ENCODE results near the gene MED17. TPM values are rescaled to one million over a fixed set of nuclear protein-coding genes. Genes with fewer than 3 reads are reported as not detected.

The MED17 gene
- total RNA-seq, 1 donor from 2014 or later = 30.8 TPM

DNA sequence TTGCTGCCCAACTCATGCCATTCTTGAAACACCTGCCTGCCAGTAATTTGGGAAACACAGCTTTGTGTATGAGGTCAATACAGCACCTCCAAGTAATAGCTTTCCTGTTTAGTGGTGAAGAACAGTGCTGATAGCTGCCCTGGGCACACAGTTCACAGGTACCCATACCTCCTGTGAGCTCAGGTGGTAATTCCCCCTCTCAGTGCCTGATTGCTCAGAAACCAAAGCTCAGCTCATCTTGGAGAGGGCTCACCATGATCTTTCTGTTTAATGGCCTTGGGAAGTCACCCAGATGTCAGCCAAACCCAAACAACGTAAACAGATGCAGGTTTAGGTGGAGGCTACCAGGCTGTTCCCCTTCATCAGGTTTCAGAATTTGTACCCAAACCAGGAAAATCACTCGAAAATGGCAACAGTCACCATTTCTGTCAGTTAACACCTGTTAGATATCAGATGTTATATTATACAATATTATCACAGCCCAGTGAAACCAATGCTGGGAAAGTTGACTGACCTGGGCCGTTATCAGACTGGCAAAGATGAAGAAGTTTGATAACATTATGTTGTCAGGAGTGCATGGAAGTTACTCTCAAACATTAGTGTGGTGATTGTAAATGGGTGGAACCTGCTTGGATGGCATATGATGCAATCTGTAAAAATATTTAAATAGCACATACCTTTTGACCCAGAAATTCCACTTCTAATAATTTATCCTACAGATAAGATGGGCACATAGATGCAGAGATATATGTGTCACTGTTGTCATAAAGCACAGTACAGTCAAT lies 47.5 kb downstream of the MED17 start:
- TF ChIP-seq, protein P1, sequence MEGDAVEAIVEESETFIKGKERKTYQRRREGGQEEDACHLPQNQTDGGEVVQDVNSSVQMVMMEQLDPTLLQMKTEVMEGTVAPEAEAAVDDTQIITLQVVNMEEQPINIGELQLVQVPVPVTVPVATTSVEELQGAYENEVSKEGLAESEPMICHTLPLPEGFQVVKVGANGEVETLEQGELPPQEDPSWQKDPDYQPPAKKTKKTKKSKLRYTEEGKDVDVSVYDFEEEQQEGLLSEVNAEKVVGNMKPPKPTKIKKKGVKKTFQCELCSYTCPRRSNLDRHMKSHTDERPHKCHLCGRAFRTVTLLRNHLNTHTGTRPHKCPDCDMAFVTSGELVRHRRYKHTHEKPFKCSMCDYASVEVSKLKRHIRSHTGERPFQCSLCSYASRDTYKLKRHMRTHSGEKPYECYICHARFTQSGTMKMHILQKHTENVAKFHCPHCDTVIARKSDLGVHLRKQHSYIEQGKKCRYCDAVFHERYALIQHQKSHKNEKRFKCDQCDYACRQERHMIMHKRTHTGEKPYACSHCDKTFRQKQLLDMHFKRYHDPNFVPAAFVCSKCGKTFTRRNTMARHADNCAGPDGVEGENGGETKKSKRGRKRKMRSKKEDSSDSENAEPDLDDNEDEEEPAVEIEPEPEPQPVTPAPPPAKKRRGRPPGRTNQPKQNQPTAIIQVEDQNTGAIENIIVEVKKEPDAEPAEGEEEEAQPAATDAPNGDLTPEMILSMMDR (IDR thresholded peaks at IDR 0.05) = no peak
- no peak overlapping the region for H3K27ac ChIP-seq
- intact Hi-C loops (cut with DNase I) = no loop called here
- H3K9me3 ChIP-seq = no peaks in the 10 kb centered on the region
- H3K4me3 ChIP-seq = no peak overlapping the region
- no peaks in the 10 kb centered on the region for H3K36me3 ChIP-seq
- ATAC-seq (no peak), DNase-seq (no peak)
- no peaks in the 10 kb centered on the region for H3K27me3 ChIP-seq (ENCODE audit: low read depth)
- H3K4me1 ChIP-seq = no peaks in the 10 kb centered on the region

- intact Hi-C loops (cut with DNase I) = no loop called here
- TF ChIP-seq, protein P1 (IDR thresholded peaks at IDR 0.05) = no peak
- ATAC-seq (no peak), DNase-seq (no peak)
- H3K4me1 ChIP-seq = no peaks in the 10 kb centered on the region
- H3K4me3 ChIP-seq = no peak overlapping the region
- no peaks in the 10 kb centered on the region for H3K9me3 ChIP-seq
- H3K36me3 ChIP-seq = no peaks in the 10 kb centered on the region
- no peak overlapping the region for H3K27ac ChIP-seq
- no peaks in the 10 kb centered on the region for H3K27me3 ChIP-seq (ENCODE audit: low read depth)
Measured at GRCh38 chr11:93832780-93833179, 48.7 kb downstream of the MED17 start.

- no peak for ATAC-seq
- Histone ChIP-seq H3K36me3 (no peaks in the 10 kb centered on the region), H3K27me3 (ENCODE audit: low read depth) (no peaks in the 10 kb centered on the region), H3K27ac (no peak overlapping the region), H3K4me1 (no peaks in the 10 kb centered on the region), H3K9me3 (no peaks in the 10 kb centered on the region), H3K4me3 (no peak overlapping the region)
- DNase-seq = no peak
- TF ChIP-seq, protein P1 (IDR thresholded peaks at IDR 0.05) = no peak
- intact Hi-C loops (cut with DNase I) = no loop called here
Measured at GRCh38 chr11:93838967-93839366, 54.9 kb downstream of the MED17 start.

DNA sequence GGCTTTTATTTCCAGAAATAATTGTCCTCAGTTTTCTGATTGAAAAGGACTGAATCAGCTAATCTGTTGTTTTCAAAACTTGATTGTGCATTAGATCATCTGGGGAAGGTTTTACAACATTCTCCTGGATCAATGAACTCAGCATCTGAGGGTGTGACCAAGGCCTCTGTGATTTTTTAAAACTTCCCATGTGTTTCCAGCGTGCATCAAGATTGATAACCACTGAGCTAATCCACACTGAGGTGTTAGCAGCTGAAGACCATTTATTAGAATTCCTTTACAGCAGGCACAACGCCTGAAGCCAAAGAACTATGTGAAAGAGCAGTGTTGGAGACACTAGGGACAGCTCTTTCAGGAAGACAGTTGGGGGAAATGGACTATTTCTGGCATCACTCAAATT lies 56.1 kb downstream of the MED17 start:
- intact Hi-C loops (cut with DNase I) = no loop called here
- H3K27ac ChIP-seq = no peak overlapping the region
- H3K4me1 ChIP-seq = no peaks in the 10 kb centered on the region
- ATAC-seq (no peak), DNase-seq (no peak)
- H3K4me3 ChIP-seq = no peak overlapping the region
- H3K9me3 ChIP-seq = no peaks in the 10 kb centered on the region
- H3K27me3 ChIP-seq (ENCODE audit: low read depth) = no peaks in the 10 kb centered on the region
- TF ChIP-seq, protein P1 (IDR thresholded peaks at IDR 0.05) = no peak
- H3K36me3 ChIP-seq = no peaks in the 10 kb centered on the region

DNA sequence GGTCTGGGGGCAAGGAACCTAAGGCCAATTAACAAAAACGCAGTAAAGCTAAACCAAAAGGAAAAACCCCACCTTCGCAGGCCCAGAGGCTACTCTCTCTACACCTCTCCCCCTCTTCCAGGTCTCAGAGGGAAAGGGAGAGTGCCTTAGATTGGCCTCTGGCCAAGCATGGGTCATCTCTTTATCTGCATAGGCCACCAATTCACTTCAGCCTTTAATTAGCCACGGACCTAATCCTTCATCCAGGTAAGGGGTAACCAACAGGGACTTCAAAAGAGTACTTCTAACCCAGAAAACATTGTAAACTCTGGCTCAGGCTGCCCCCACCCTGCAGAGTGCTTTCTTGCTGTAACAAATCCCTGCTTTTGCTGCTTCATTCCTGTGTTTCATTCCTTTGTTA lies 56.9 kb downstream of the MED17 start:
- TF ChIP-seq, protein P1 (IDR thresholded peaks at IDR 0.05) = no peak
- DNase-seq = no peak
- intact Hi-C loops (cut with DNase I) = no loop called here
- ATAC-seq = no peak
- no peak overlapping the region for H3K27ac ChIP-seq
- no peaks in the 10 kb centered on the region for H3K36me3 ChIP-seq
- no peaks in the 10 kb centered on the region for H3K9me3 ChIP-seq
- no peak overlapping the region for H3K4me3 ChIP-seq
- no peaks in the 10 kb centered on the region for H3K27me3 ChIP-seq (ENCODE audit: low read depth)
- H3K4me1 ChIP-seq = no peaks in the 10 kb centered on the region

Measured in lower lobe of right lung (tissue), 2 donors.